ENCODE results near the gene KLHDC1. TPM values are rescaled to one million over a fixed set of nuclear protein-coding genes. Genes with fewer than 3 reads are reported as not detected.
"Not testable (repeated sequence)": the region's sequence is repeated elsewhere in the genome, so short reads cannot be mapped to it uniquely, and the experiment has no call there.

The KLHDC1 gene, protein sequence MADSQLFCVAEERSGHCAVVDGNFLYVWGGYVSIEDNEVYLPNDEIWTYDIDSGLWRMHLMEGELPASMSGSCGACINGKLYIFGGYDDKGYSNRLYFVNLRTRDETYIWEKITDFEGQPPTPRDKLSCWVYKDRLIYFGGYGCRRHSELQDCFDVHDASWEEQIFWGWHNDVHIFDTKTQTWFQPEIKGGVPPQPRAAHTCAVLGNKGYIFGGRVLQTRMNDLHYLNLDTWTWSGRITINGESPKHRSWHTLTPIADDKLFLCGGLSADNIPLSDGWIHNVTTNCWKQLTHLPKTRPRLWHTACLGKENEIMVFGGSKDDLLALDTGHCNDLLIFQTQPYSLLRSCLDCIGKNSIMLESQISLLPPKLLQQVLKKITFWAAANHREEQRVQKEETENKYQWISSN
- polyA plus RNA-seq, result 4.9 TPM
- long read RNA-seq, donor 1, partial matches to known transcripts, result 0 of 1 reads
- long read RNA-seq, donor 1, other reads (novel, unspliced or antisense), result 0 of 1 reads
- long read RNA-seq, donor 2, partial matches to known transcripts, result 0 of 1 reads
- long read RNA-seq, donor 2, other reads (novel, unspliced or antisense), result 0 of 1 reads
- long read RNA-seq, donor 3, result 0 reads
- long read RNA-seq, donor 4, result 0 reads
- long read RNA-seq, donor 5, result 0 reads
- long read RNA-seq, donor 6, partial matches to known transcripts, result 0 of 1 reads
- long read RNA-seq, donor 6, other reads (novel, unspliced or antisense), result 0 of 1 reads
- long read RNA-seq, donor 7, partial matches to known transcripts, result 0 of 1 reads
- long read RNA-seq, donor 7, other reads (novel, unspliced or antisense), result 0 of 1 reads
- long read RNA-seq, donor 8, partial matches to known transcripts, result 0 of 1 reads
- long read RNA-seq, donor 8, other reads (novel, unspliced or antisense), result 0 of 1 reads
- long read RNA-seq, donor 9, partial matches to known transcripts, result 0 of 1 reads
- long read RNA-seq, donor 9, other reads (novel, unspliced or antisense), result 0 of 1 reads
- long read RNA-seq, donor 10, result 0 reads
- long read RNA-seq, donor 11, result 0 reads

- H3K27ac ChIP-seq (ENCODE audit: low read length), result peak within 1 kb of the TSS; percentile 92
- H3K4me3 ChIP-seq (ENCODE audit: low read length), result peak within 1 kb of the TSS; percentile 65
- H3K4me1 ChIP-seq (ENCODE audit: control insufficient read depth, insufficient read depth, low read length), result peaks cover 2% of the 10 kb centered on the region
- no peaks in the 10 kb centered on the region for H3K9me3 ChIP-seq (ENCODE audit: control insufficient read depth, low read depth, low read length)
- H3K36me3 ChIP-seq (ENCODE audit: control insufficient read depth, insufficient read depth, low read length), result no peaks in the 10 kb centered on the region
- 0% methylated on average over 3 of the region's 88 CpGs for WGBS (ENCODE audit: insufficient coverage, low lambda C conversion rate)
- DNase-seq, result peak; percentile 71 to 89
- no peaks in the 10 kb centered on the region for H3K27me3 ChIP-seq (ENCODE audit: control insufficient read depth, insufficient read depth, low read length)
Observed at GRCh38 chr14:49692811-49693734, at the start of gene KLHDC1. Gene KLHDC1, plus strand, starts transcription at chr14:49693120. Its CDS starts 75 bp downstream, at chr14:49693195.

- Histone ChIP-seq H3K27me3 (ENCODE audit: control insufficient read depth, insufficient read depth, low read length) (no peaks in the 10 kb centered on the region), H3K36me3 (ENCODE audit: control insufficient read depth, insufficient read depth, low read length) (peaks cover 4% of the 10 kb centered on the region), H3K9me3 (ENCODE audit: control insufficient read depth, low read depth, low read length) (no peaks in the 10 kb centered on the region), H3K27ac (ENCODE audit: low read length) (no peak overlapping the region), H3K4me1 (ENCODE audit: control insufficient read depth, insufficient read depth, low read length) (no peaks in the 10 kb centered on the region), H3K4me3 (ENCODE audit: low read length) (no peak overlapping the region)
- DNase-seq, result no peak
- WGBS (ENCODE audit: insufficient coverage, low lambda C conversion rate), result 100% methylated on average over 1 of the region's 6 CpGs
Observed at GRCh38 chr14:49653508-49653907, 39.4 kb upstream of the KLHDC1 start.

DNA sequence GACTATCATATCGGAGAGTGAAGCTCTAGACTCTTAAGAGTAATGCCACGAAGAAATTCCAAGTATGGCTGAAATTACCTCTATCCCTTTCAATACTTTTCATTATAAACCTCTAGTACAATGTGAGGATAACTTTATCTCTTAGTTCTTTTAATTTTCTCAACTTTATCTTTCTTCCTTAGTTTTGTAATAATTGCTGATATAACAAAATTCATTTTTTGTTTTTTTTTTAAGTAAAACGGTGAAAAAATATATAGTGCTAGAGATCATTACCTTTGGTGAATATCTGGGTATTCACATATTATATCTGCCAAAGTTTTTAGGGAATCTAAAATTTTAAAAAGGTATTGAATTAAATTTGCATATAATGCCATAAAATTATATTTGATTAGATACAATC is 38.4 kb upstream of the KLHDC1 start:
- Histone ChIP-seq H3K27ac (ENCODE audit: low read length) (no peak overlapping the region), H3K36me3 (ENCODE audit: control insufficient read depth, insufficient read depth, low read length) (peaks cover 4% of the 10 kb centered on the region), H3K9me3 (ENCODE audit: control insufficient read depth, low read depth, low read length) (no peaks in the 10 kb centered on the region), H3K27me3 (ENCODE audit: control insufficient read depth, insufficient read depth, low read length) (no peaks in the 10 kb centered on the region), H3K4me3 (ENCODE audit: low read length) (no peak overlapping the region), H3K4me1 (ENCODE audit: control insufficient read depth, insufficient read depth, low read length) (no peaks in the 10 kb centered on the region)
- WGBS (ENCODE audit: insufficient coverage, low lambda C conversion rate), result 96% methylated on average over 3 of the region's 3 CpGs
- no peak for DNase-seq

- not testable (repeated sequence) for DNase-seq; H3K9me3 ChIP-seq (ENCODE audit: control insufficient read depth, low read depth, low read length); H3K27ac ChIP-seq (ENCODE audit: low read length); H3K36me3 ChIP-seq (ENCODE audit: control insufficient read depth, insufficient read depth, low read length); H3K4me3 ChIP-seq (ENCODE audit: low read length); H3K4me1 ChIP-seq (ENCODE audit: control insufficient read depth, insufficient read depth, low read length); H3K27me3 ChIP-seq (ENCODE audit: control insufficient read depth, insufficient read depth, low read length)
- no CpG with 5 or more reads among the region's 6 CpGs for WGBS (ENCODE audit: insufficient coverage, low lambda C conversion rate)
Observed at GRCh38 chr14:49657500-49657899, 35.4 kb upstream of the KLHDC1 start.

DNA sequence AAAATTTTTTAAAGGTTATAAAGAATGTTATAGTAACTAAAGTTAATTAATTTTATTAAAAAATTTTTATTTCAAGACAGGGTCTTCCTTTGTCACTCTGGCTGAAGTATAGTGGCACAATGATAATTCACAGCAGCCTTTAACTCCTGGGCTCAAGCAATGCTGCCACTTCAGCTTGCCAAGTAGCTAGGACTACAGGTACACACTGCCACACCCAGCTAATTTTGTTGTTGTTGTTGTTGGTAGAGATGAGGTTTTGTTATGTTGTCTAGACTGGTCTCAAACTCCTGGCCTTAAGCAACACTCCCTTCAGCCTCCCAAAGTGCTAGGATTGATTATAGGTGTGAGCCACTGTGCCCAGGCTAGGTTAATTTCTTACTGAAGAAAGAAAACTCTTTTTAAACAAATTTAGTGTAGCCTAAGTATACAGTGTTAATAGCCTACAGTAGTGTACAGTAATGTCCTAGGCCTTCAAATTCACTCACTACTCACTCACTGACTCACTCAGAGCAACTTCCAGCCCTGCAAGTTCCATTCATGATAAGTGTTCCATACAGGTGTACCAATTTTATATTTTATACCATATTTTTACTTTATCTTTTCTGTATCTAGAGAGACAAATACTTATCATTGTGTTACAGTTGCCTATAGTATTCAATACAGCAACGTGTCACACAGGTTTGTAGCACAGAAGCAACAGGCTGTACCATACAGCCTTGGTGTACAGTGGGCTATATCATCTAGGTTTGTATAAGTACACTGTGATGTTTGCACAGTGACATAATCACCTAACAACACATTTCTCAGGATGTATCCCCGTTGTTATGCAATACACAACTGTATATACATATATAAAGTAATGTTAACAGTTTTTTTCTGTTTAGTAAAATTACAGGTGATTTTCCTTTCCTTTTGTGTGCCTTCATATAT is 33.1 kb upstream of the KLHDC1 start:
- Histone ChIP-seq H3K36me3 (ENCODE audit: control insufficient read depth, insufficient read depth, low read length) (no peaks in the 10 kb centered on the region), H3K27me3 (ENCODE audit: control insufficient read depth, insufficient read depth, low read length) (no peaks in the 10 kb centered on the region), H3K27ac (ENCODE audit: low read length) (no peak overlapping the region), H3K4me1 (ENCODE audit: control insufficient read depth, insufficient read depth, low read length) (no peaks in the 10 kb centered on the region), H3K4me3 (ENCODE audit: low read length) (no peak overlapping the region), H3K9me3 (ENCODE audit: control insufficient read depth, low read depth, low read length) (no peaks in the 10 kb centered on the region)
- no CpG with 5 or more reads among the region's 2 CpGs for WGBS (ENCODE audit: insufficient coverage, low lambda C conversion rate)
- peak in 1 of 2 donors; percentile 52 for DNase-seq

DNA sequence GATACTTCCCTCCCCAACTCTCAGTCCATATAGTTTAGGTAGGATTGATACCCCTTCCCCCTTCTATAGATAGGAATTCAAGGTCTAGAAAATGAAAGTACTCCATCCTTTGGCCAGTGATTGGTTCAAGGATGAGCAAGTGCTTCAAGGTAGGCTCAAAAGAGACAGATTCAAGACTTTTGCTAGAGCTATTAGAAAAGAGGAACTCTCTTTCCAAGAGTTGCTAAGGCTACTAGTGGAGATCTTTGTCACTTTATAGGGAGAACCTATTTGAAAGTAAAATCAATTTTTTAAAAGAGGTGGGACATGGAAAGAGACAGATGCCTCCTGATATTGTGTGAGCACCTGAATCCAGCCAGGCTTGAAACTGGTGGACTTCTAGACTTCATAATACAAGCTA is 22.4 kb upstream of the KLHDC1 start:
- no peaks in the 10 kb centered on the region for H3K9me3 ChIP-seq (ENCODE audit: control insufficient read depth, low read depth, low read length)
- H3K36me3 ChIP-seq (ENCODE audit: control insufficient read depth, insufficient read depth, low read length), result peaks cover 6% of the 10 kb centered on the region
- no peak for DNase-seq
- H3K27me3 ChIP-seq (ENCODE audit: control insufficient read depth, insufficient read depth, low read length), result no peaks in the 10 kb centered on the region
- no peaks in the 10 kb centered on the region for H3K4me1 ChIP-seq (ENCODE audit: control insufficient read depth, insufficient read depth, low read length)
- H3K4me3 ChIP-seq (ENCODE audit: low read length), result no peak overlapping the region
- no peak overlapping the region for H3K27ac ChIP-seq (ENCODE audit: low read length)

DNA sequence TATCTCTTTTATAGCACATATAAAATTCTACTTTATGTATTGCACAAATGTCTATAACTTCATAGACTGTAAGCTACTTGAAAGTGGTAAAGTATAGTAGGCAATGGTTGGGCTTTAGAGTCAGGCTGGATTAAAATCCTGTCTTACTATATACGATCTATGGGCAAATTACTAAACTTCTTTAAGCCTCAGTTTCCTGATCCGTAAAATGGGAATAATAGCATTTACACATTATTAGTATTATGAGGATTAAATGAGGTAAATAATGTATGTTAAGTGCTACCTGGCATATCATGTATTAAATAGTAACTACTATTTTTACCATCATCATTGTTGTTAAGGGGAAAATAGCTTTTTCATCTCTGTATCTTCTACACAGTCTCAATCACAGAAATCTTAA is 19.3 kb upstream of the KLHDC1 start:
- H3K27me3 ChIP-seq (ENCODE audit: control insufficient read depth, insufficient read depth, low read length), result no peaks in the 10 kb centered on the region
- peaks cover 14% of the 10 kb centered on the region for H3K36me3 ChIP-seq (ENCODE audit: control insufficient read depth, insufficient read depth, low read length)
- H3K4me3 ChIP-seq (ENCODE audit: low read length), result no peak overlapping the region
- WGBS (ENCODE audit: insufficient coverage, low lambda C conversion rate), result no CpG with 5 or more reads among the region's 2 CpGs
- H3K9me3 ChIP-seq (ENCODE audit: control insufficient read depth, low read depth, low read length), result no peaks in the 10 kb centered on the region
- no peak for DNase-seq
- H3K4me1 ChIP-seq (ENCODE audit: control insufficient read depth, insufficient read depth, low read length), result no peaks in the 10 kb centered on the region
- no peak overlapping the region for H3K27ac ChIP-seq (ENCODE audit: low read length)

- no peak overlapping the region for H3K4me3 ChIP-seq (ENCODE audit: low read length)
- H3K4me1 ChIP-seq (ENCODE audit: control insufficient read depth, insufficient read depth, low read length), result no peaks in the 10 kb centered on the region
- no CpG with 5 or more reads among the region's 4 CpGs for WGBS (ENCODE audit: insufficient coverage, low lambda C conversion rate)
- H3K9me3 ChIP-seq (ENCODE audit: control insufficient read depth, low read depth, low read length), result no peaks in the 10 kb centered on the region
- no peak for DNase-seq
- H3K36me3 ChIP-seq (ENCODE audit: control insufficient read depth, insufficient read depth, low read length), result peaks cover 16% of the 10 kb centered on the region
- no peaks in the 10 kb centered on the region for H3K27me3 ChIP-seq (ENCODE audit: control insufficient read depth, insufficient read depth, low read length)
- H3K27ac ChIP-seq (ENCODE audit: low read length), result no peak overlapping the region
Observed at GRCh38 chr14:49677643-49678042, 15.3 kb upstream of the KLHDC1 start.

DNA sequence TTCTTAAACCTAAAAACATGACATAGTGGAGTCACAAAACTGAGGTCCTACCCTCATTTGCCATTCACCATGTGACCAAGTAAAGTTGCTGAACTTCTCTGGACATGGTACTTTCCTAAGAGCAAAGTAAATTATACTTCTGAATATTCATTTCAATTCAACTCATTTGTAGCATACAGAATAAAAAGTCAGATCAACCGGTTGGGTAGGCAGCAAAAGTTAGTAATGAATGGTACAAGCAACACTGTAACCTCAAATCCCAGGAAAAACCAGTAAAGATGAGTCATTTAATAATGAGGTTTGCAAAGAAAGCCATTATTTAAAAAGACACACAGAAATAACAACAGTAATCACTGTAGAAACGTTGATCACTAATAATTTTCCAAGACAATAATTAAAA is 13.6 kb upstream of the KLHDC1 start:
- H3K27me3 ChIP-seq (ENCODE audit: control insufficient read depth, insufficient read depth, low read length), result no peaks in the 10 kb centered on the region
- no peak for DNase-seq
- WGBS (ENCODE audit: insufficient coverage, low lambda C conversion rate), result no CpG with 5 or more reads among the region's 2 CpGs
- H3K9me3 ChIP-seq (ENCODE audit: control insufficient read depth, low read depth, low read length), result no peaks in the 10 kb centered on the region
- no peaks in the 10 kb centered on the region for H3K4me1 ChIP-seq (ENCODE audit: control insufficient read depth, insufficient read depth, low read length)
- H3K36me3 ChIP-seq (ENCODE audit: control insufficient read depth, insufficient read depth, low read length), result peaks cover 19% of the 10 kb centered on the region
- H3K4me3 ChIP-seq (ENCODE audit: low read length), result no peak overlapping the region
- H3K27ac ChIP-seq (ENCODE audit: low read length), result no peak overlapping the region
